ACC112 (cell line): ENCODE measurements around the gene RAP1GAP2.
"Not testable (repeated sequence)": the region's sequence is repeated elsewhere in the genome, so short reads cannot be mapped to it uniquely, and the experiment has no call there.

ENCODE experiments used
- H2AFZ ChIP-seq: fragments of 200-600 bp; sonication (generic); one replicate; pipeline ENCODE4 v1.6.0; 2017; ENCODE audit warnings: antibody characterized with exemption, low read length; ENCODE audit not compliant: unreplicated experiment
- H3K27ac ChIP-seq: fragments of 200-600 bp; sonication (generic); 2 replicates; pipeline ENCODE4 v1.5.1; 2014; ENCODE audit warnings: low read depth, mild to moderate bottlenecking, antibody characterized with exemption, low read length, moderate library complexity
- H3K27me3 ChIP-seq: fragments of 200-600 bp; sonication (generic); 2 replicates; pipeline ENCODE4 v1.6.1; 2014; ENCODE audit warnings: mild to moderate bottlenecking, antibody characterized with exemption, low read length, moderate library complexity, mixed read lengths; ENCODE audit not compliant: insufficient read depth
- H3K36me3 ChIP-seq: fragments of 200-600 bp; sonication (generic); 2 replicates; pipeline ENCODE4 v1.6.1; 2016; ENCODE audit warnings: mild to moderate bottlenecking, antibody characterized with exemption, low read length, moderate library complexity, mixed read lengths; ENCODE audit not compliant: insufficient read depth
- H3K4me1 ChIP-seq: fragments of 200-600 bp; sonication (generic); one replicate; pipeline ENCODE4 v1.6.1; 2016; ENCODE audit warnings: low read length, mixed read lengths; ENCODE audit not compliant: insufficient read depth, unreplicated experiment, control insufficient read depth
- H3K4me3 ChIP-seq: fragments of 200-600 bp; sonication (generic); 2 replicates; pipeline ENCODE4 v1.5.1; 2014; ENCODE audit warnings: mild to moderate bottlenecking, low read depth, low read length
- H3K79me2 ChIP-seq: fragments of 200-600 bp; sonication (generic); one replicate; pipeline ENCODE4 v1.6.0; 2016; ENCODE audit warnings: low read length; ENCODE audit not compliant: control insufficient read depth, unreplicated experiment, insufficient read depth

The RAP1GAP2 gene

GRCh38 chr17:2996810-2997670, 200.8 kb downstream of the RAP1GAP2 start:
- peaks cover 9% of the 10 kb centered on the region; the same call in 1 of the 2 replicates for H3K36me3 ChIP-seq
- H3K4me1 ChIP-seq: peaks cover 4% of the 10 kb centered on the region
- H3K4me3 ChIP-seq: no peak overlapping the region
- H3K27me3 ChIP-seq: no peaks in the 10 kb centered on the region
- H3K27ac ChIP-seq: peak overlapping the region; percentile 34
- no peaks in the 10 kb centered on the region for H3K79me2 ChIP-seq
- H2AFZ ChIP-seq: no peak overlapping the region

- H3K4me1 ChIP-seq, H2AFZ ChIP-seq, H3K36me3 ChIP-seq, H3K27me3 ChIP-seq, H3K4me3 ChIP-seq, H3K79me2 ChIP-seq: not testable (repeated sequence)
- H3K27ac ChIP-seq: peak overlapping the region; percentile 83
Measured at GRCh38 chr17:2998469-2998901, 202.2 kb downstream of the RAP1GAP2 start.

GRCh38 chr17:3002538-3003295, 206.5 kb downstream of the RAP1GAP2 start:
- Histone ChIP-seq H3K36me3 (peaks cover 9% of the 10 kb centered on the region; the same call in 1 of the 2 replicates), H3K27ac (0 out of 2 replicates have a peak overlapping the region, but pooled peaks have one; percentile 94), H3K79me2 (peaks cover 2% of the 10 kb centered on the region), H3K27me3 (no peaks in the 10 kb centered on the region), H2AFZ (no peak overlapping the region), H3K4me1 (peaks cover 23% of the 10 kb centered on the region), H3K4me3 (no peak overlapping the region)

GRCh38 chr17:3003296-3004149, 207.3 kb downstream of the RAP1GAP2 start:
- H3K27me3 ChIP-seq: no peaks in the 10 kb centered on the region
- H3K36me3 ChIP-seq: peaks cover 5% of the 10 kb centered on the region; the same call in 1 of the 2 replicates
- H3K4me3 ChIP-seq: peak overlapping the region; percentile 56; the same call in 1 of the 2 replicates
- no peak overlapping the region for H2AFZ ChIP-seq
- peaks cover 2% of the 10 kb centered on the region for H3K79me2 ChIP-seq
- peak overlapping the region; percentile 94 for H3K27ac ChIP-seq
- peaks cover 19% of the 10 kb centered on the region for H3K4me1 ChIP-seq

GRCh38 chr17:3004150-3004801, 208.0 kb downstream of the RAP1GAP2 start:
- H2AFZ ChIP-seq: peak overlapping the region; percentile 78
- peaks cover 19% of the 10 kb centered on the region for H3K4me1 ChIP-seq
- peak overlapping the region; percentile 94 for H3K27ac ChIP-seq
- H3K27me3 ChIP-seq: no peaks in the 10 kb centered on the region
- H3K79me2 ChIP-seq: peaks cover 2% of the 10 kb centered on the region
- H3K4me3 ChIP-seq: peak overlapping the region; percentile 56
- H3K36me3 ChIP-seq: peaks cover under 1% of the 10 kb centered on the region; the same call in 1 of the 2 replicates

GRCh38 chr17:3004925-3005324, 208.7 kb downstream of the RAP1GAP2 start:
- H3K4me1 ChIP-seq: peaks cover 19% of the 10 kb centered on the region
- no peak overlapping the region for H2AFZ ChIP-seq
- no peak overlapping the region; the same call in 1 of the 2 replicates for H3K4me3 ChIP-seq
- H3K27ac ChIP-seq: peak overlapping the region; percentile 94
- H3K36me3 ChIP-seq: no peaks in the 10 kb centered on the region
- H3K27me3 ChIP-seq: no peaks in the 10 kb centered on the region
- peaks cover 2% of the 10 kb centered on the region for H3K79me2 ChIP-seq

- Histone ChIP-seq H3K27ac (no peak overlapping the region), H3K27me3 (no peaks in the 10 kb centered on the region), H3K4me1 (peaks cover 19% of the 10 kb centered on the region), H3K4me3 (no peak overlapping the region), H3K36me3 (no peaks in the 10 kb centered on the region), H3K79me2 (peaks cover 2% of the 10 kb centered on the region), H2AFZ (no peak overlapping the region)
Measured at GRCh38 chr17:3005696-3006095, 209.5 kb downstream of the RAP1GAP2 start.

GRCh38 chr17:3006801-3007200, 210.6 kb downstream of the RAP1GAP2 start:
- Histone ChIP-seq H3K27me3 (no peaks in the 10 kb centered on the region), H3K4me3 (no peak overlapping the region), H3K4me1 (peaks cover 19% of the 10 kb centered on the region), H3K36me3 (no peaks in the 10 kb centered on the region), H3K27ac (no peak overlapping the region), H3K79me2 (peaks cover 2% of the 10 kb centered on the region), H2AFZ (no peak overlapping the region)

GRCh38 chr17:3007651-3008121, 211.4 kb downstream of the RAP1GAP2 start:
- no peak overlapping the region for H2AFZ ChIP-seq
- no peak overlapping the region for H3K4me3 ChIP-seq
- peaks cover 19% of the 10 kb centered on the region for H3K4me1 ChIP-seq
- H3K79me2 ChIP-seq: peaks cover 2% of the 10 kb centered on the region
- no peaks in the 10 kb centered on the region for H3K27me3 ChIP-seq
- no peak overlapping the region for H3K27ac ChIP-seq
- H3K36me3 ChIP-seq: no peaks in the 10 kb centered on the region
